GM12801 (cell line): ENCODE results near the gene ASTN2.

ENCODE experiments used
- CTCF ChIP-seq: IDR thresholded peaks from one replicate; pipeline ENCODE4 v1.5.1; 2011; ENCODE audit warnings: control low read depth; ENCODE audit not compliant: insufficient read length; ENCODE audit errors: extremely low read depth

The ASTN2 gene, protein sequence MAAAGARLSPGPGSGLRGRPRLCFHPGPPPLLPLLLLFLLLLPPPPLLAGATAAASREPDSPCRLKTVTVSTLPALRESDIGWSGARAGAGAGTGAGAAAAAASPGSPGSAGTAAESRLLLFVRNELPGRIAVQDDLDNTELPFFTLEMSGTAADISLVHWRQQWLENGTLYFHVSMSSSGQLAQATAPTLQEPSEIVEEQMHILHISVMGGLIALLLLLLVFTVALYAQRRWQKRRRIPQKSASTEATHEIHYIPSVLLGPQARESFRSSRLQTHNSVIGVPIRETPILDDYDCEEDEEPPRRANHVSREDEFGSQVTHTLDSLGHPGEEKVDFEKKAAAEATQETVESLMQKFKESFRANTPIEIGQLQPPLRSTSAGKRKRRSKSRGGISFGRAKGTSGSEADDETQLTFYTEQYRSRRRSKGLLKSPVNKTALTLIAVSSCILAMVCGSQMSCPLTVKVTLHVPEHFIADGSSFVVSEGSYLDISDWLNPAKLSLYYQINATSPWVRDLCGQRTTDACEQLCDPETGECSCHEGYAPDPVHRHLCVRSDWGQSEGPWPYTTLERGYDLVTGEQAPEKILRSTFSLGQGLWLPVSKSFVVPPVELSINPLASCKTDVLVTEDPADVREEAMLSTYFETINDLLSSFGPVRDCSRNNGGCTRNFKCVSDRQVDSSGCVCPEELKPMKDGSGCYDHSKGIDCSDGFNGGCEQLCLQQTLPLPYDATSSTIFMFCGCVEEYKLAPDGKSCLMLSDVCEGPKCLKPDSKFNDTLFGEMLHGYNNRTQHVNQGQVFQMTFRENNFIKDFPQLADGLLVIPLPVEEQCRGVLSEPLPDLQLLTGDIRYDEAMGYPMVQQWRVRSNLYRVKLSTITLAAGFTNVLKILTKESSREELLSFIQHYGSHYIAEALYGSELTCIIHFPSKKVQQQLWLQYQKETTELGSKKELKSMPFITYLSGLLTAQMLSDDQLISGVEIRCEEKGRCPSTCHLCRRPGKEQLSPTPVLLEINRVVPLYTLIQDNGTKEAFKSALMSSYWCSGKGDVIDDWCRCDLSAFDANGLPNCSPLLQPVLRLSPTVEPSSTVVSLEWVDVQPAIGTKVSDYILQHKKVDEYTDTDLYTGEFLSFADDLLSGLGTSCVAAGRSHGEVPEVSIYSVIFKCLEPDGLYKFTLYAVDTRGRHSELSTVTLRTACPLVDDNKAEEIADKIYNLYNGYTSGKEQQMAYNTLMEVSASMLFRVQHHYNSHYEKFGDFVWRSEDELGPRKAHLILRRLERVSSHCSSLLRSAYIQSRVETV (N-terminal part only)

DNA sequence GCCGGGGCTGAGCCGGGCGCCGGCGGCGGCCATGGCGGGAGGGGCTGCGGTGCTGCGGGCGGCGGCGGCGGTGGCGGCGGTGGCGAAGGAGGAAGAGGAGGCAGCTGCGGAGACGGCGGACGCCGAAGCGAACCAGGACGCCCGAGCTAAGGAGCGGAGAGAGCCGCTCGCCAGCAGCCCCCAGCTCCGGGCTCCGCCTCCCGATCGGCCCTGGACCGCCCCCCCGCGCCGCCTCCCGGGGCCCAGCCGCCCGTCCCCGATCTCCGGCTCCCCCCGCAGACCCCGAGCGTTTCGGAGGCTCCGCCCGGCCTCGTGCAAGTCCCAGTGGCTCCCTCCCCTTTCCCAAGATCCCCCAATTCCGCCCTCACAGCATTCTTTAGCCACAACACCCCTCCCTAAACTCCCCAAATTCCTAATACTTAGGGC, at the start of gene ASTN2:
Gene ASTN2, minus strand, starts transcription at position 152 of the 426 bp plus-strand sequence. Its CDS starts 119 bp downstream, at position 33.
- TF ChIP-seq CTCF, result no peak

GRCh38 chr9:117462861-117463260, 48.0 kb upstream of the ASTN2 start:
- TF ChIP-seq CTCF, result no peak

DNA sequence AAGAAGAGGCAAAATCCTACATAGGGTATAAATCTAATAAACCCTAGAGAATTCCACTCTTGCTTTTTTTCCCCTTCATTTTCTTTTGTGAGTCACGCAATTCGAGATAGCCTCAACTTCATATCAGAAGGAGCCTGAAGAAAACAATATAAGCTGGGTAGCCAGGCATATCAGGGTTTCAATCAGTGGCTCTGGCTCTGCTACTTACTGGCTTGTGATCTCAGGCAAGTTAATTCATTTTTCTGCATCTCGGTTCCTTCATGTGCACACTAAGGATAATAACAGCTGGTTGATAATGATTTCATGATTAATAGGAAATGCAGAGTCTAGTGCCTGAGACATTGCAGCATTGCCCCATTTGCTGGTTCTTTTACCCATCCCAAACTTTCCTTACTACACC, 46.5 kb upstream of the ASTN2 start:
- TF ChIP-seq CTCF, result no peak

GRCh38 chr9:117460743-117461142, 45.9 kb upstream of the ASTN2 start:
- TF ChIP-seq CTCF, result no peak

DNA sequence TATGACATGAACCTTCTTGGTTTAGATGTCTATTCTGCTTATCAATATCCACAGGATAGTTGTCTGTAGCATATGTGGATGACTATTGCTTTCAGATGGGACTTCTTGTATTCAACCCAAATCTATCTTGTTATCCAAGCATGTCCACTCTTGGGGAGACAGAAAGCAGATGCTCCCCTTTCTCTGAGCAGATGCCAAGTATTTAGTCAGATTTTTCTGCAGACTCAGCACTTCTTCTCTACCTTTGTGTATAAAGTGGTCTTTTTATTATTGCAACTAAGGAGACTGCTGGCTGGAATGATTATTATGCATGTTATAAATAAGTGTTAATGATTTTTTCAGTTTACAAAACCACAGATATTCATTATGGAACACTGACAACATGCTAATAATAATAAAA, 45.1 kb upstream of the ASTN2 start:
- no peak for TF ChIP-seq CTCF

DNA sequence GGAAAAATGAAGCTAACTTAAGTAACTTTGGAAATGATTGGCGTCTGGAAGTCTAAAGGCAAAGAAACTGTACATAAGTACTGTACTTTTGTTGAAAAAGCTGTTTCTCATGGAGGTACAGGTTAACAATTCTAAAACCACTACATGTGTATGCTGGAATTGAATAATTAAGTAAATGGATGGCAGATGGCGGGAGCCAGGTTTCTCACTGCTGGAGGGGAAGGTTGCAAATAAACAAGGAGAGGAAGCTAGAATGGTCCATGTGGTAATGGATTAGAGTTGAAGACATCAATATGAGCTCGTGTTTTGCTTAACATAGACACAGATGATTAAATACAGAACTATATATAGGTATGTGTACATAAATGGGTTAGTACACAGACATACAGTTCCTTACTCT, 43.2 kb upstream of the ASTN2 start:
- TF ChIP-seq CTCF, result no peak

- no peak for TF ChIP-seq CTCF
These were observed 39.9 kb upstream of the ASTN2 start for GRCh38 chr9:117454711-117455110.
